Neural cell (in vitro differentiated cells): ENCODE results near the gene BRD8. TPM values are rescaled to one million over a fixed set of nuclear protein-coding genes. Genes with fewer than 3 reads are reported as not detected.

Source experiments
- H2AFZ ChIP-seq: fragments of 200-600, 300-800 bp; sonication (generic), shearing (Covaris generic); 2 replicates; pipeline ENCODE4 v1.6.0; 2014; ENCODE audit warnings: low read depth, mild to moderate bottlenecking, antibody characterized with exemption, low read length, moderate library complexity
- H3F3A ChIP-seq: fragments of 200-600 bp; shearing (Covaris generic); 2 replicates; pipeline ENCODE4 v1.6.1; 2016; ENCODE audit warnings: mild to moderate bottlenecking, moderate library complexity, mixed read lengths, antibody characterized with exemption, low read length; ENCODE audit not compliant: insufficient read depth, poor library complexity, severe bottlenecking
- H3K27ac ChIP-seq: fragments of 200-600, 300-800 bp; sonication (generic), shearing (Covaris generic); 2 replicates; pipeline ENCODE4 v1.5.1; 2014; ENCODE audit warnings: mild to moderate bottlenecking, low read length, moderate library complexity
- H3K27me3 ChIP-seq: fragments of 300-800, 200-600 bp; sonication (generic), shearing (Covaris generic); 2 replicates; pipeline ENCODE4 v1.6.0; 2014; ENCODE audit warnings: mild to moderate bottlenecking, low read depth, low read length, moderate library complexity; ENCODE audit not compliant: insufficient read depth
- H3K36me3 ChIP-seq: fragments of 300-800, 200-600 bp; sonication (generic), shearing (Covaris generic); 2 replicates; pipeline ENCODE4 v1.5.1; 2014; ENCODE audit warnings: mild to moderate bottlenecking, antibody characterized with exemption, low read length, moderate library complexity; ENCODE audit not compliant: insufficient read depth
- H3K4me2 ChIP-seq: fragments of 300-800, 200-600 bp; sonication (generic), shearing (Covaris generic); 2 replicates; pipeline ENCODE4 v1.6.0; 2014; ENCODE audit warnings: mild to moderate bottlenecking, low read length
- H3K4me3 ChIP-seq: fragments of 300-800, 200-600 bp; sonication (generic), shearing (Covaris generic); 2 replicates; pipeline ENCODE4 v1.5.1; 2014; ENCODE audit warnings: mild to moderate bottlenecking, low read length, moderate library complexity
- H3K79me2 ChIP-seq: fragments of 200-600 bp; shearing (Covaris generic); replicated peaks from 2 replicates; pipeline ENCODE4 v1.6.0; 2014; ENCODE audit warnings: mild to moderate bottlenecking, low read length, moderate library complexity; ENCODE audit not compliant: insufficient read depth
- H3K9ac ChIP-seq: fragments of 300-800, 200-600 bp; sonication (generic), shearing (Covaris generic); 2 replicates; pipeline ENCODE4 v1.6.1; 2016; ENCODE audit warnings: mild to moderate bottlenecking, low read length, mixed read lengths
- H3K9me2 ChIP-seq: fragments of 200-600 bp; shearing (Covaris generic); 2 replicates; pipeline ENCODE4 v1.6.1; 2016; ENCODE audit warnings: mild to moderate bottlenecking, low read length, mixed read lengths; ENCODE audit not compliant: insufficient read depth
- H3K9me3 ChIP-seq: fragments of 200-600, 300-800 bp; sonication (generic), shearing (Covaris generic); 2 replicates; pipeline ENCODE4 v1.6.1; 2016; ENCODE audit warnings: mild to moderate bottlenecking, mixed run types, low read length, moderate library complexity, mixed read lengths
- H4K20me1 ChIP-seq: fragments of 200-600 bp; shearing (Covaris generic); 2 replicates; pipeline ENCODE4 v1.6.1; 2016; ENCODE audit warnings: mild to moderate bottlenecking, mixed run types; ENCODE audit not compliant: insufficient read depth
- EP300 ChIP-seq: fragments of 450-650 bp; conservative IDR thresholded peaks from 2 replicates; pipeline ENCODE4 v1.6.1; 2014; ENCODE audit warnings: antibody characterized with exemption, mild to moderate bottlenecking, moderate library complexity; ENCODE audit not compliant: poor library complexity, severe bottlenecking
- EZH2 ChIP-seq: fragments of 200-600, 300-800 bp; shearing (Covaris generic), sonication (generic); IDR thresholded peaks from 2 replicates; pipeline ENCODE4 v1.6.1; 2014; ENCODE audit warnings: antibody characterized with exemption, low read length, borderline replicate concordance, mild to moderate bottlenecking; ENCODE audit not compliant: insufficient read depth, poor library complexity, severe bottlenecking
- MXI1 ChIP-seq: fragments of 450-650 bp; conservative IDR thresholded peaks from 2 replicates; pipeline ENCODE4 v1.6.1; 2014; ENCODE audit warnings: antibody characterized with exemption, mild to moderate bottlenecking; ENCODE audit not compliant: poor library complexity, severe bottlenecking
- POLR2AphosphoS5 ChIP-seq: IDR thresholded peaks from 2 replicates; pipeline ENCODE4 v1.6.1; 2012
- RAD21 ChIP-seq: fragments of 450-650 bp; conservative IDR thresholded peaks from 2 replicates; pipeline ENCODE4 v1.6.1; 2014; ENCODE audit warnings: antibody characterized with exemption, mild to moderate bottlenecking, moderate library complexity
- SMC3 ChIP-seq: fragments of 450-650 bp; conservative IDR thresholded peaks from 2 replicates; pipeline ENCODE4 v1.6.1; 2014; ENCODE audit warnings: antibody characterized with exemption, mild to moderate bottlenecking, moderate library complexity; ENCODE audit not compliant: poor library complexity
- TAF1 ChIP-seq: IDR thresholded peaks from 2 replicates; pipeline ENCODE4 v1.6.1; 2012; ENCODE audit warnings: low read depth
- polyA plus RNA-seq: library from polyadenylated mRNA; depleted of rRNA; stranded (reverse); fragments of >200 nt; gene quantifications from 2 replicates; pipeline ENCODE4 v1.2.3, GENCODE V29; 2014
- small RNA-seq, 3 experiments: library from RNA; depleted of rRNA; stranded (forward); fragments of <200 nt; gene quantifications; one replicate each; pipeline ENCODE3, GENCODE V24; 2012
- TF ChIP-seq, protein P1 (sequence below): fragments of 450-650 bp; IDR thresholded peaks from 2 replicates; pipeline ENCODE4 v1.5.1; 2014; ENCODE audit warnings: antibody characterized with exemption, mild to moderate bottlenecking, moderate library complexity; ENCODE audit not compliant: poor library complexity, severe bottlenecking
- TF ChIP-seq, protein P2 (sequence below): IDR thresholded peaks from 2 replicates; pipeline ENCODE4 v1.6.1; 2012; ENCODE audit warnings: borderline replicate concordance

Gene BRD8
- polyA plus RNA-seq, 1 donor from 2014 or later = 96.1 TPM

DNA sequence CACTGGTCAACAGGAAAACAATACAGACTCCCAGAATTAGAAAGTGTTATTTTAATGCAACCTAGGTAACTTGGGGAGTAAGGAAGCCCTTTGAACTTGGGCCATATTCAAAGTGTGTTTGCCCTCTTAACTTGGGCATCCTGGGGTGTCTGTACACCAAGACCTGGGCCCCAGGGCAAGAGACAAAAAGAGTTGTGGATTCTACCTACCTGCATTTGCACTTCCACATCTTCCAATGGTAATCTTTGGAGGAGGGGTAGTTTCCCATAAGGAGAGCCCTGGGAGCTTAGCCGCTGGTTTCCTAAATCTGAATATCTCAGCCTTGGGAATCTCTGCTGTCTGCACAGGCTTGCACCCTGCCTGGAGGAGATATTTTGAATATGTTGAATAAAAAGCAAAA is 86.1 kb downstream of the BRD8 start:
- Histone ChIP-seq H3K79me2 (no peaks in the 10 kb centered on the region), H3K27ac (no peak overlapping the region), H3K9me3 (no peaks in the 10 kb centered on the region), H3F3A (no peaks in the 10 kb centered on the region), H3K36me3 (no peaks in the 10 kb centered on the region), H3K9me2 (no peaks in the 10 kb centered on the region), H3K4me2 (no peak overlapping the region), H3K27me3 (no peaks in the 10 kb centered on the region), H2AFZ (no peak overlapping the region), H4K20me1 (no peaks in the 10 kb centered on the region), H3K4me3 (no peak overlapping the region), H3K9ac (no peak overlapping the region)
- TF ChIP-seq MXI1 (no peak), TAF1 (no peak), POLR2AphosphoS5 (no peak), SMC3 (no peak)

DNA sequence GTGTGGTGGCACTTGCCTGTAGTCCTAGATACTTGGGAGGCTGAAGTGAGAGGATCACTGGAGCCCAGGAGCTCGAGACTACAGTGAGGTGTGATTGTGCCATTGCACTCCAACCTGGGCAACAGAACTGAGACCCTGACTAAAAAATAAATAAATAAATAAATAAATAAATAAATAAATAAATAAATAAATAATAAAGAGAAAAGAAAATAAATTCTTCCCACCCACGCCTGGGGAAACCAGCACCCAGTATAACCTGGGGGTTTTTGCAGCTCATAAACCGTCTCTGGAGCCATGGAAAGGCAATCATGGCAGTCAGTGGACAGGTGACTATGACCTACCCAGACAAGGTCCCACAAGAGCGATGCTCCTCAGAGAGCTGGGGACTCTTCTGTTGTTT is 86.7 kb downstream of the BRD8 start:
- no peaks in the 10 kb centered on the region for H3F3A ChIP-seq
- H3K27ac ChIP-seq = no peak overlapping the region
- H3K9me2 ChIP-seq = no peaks in the 10 kb centered on the region
- no peak overlapping the region for H2AFZ ChIP-seq
- H3K36me3 ChIP-seq = no peaks in the 10 kb centered on the region
- H4K20me1 ChIP-seq = no peaks in the 10 kb centered on the region
- H3K4me3 ChIP-seq = no peak overlapping the region
- H3K9me3 ChIP-seq = no peaks in the 10 kb centered on the region
- no peak for TF ChIP-seq SMC3
- TF ChIP-seq POLR2AphosphoS5 = no peak
- TF ChIP-seq EZH2 = no peak
- TF ChIP-seq RAD21 = no peak
- TF ChIP-seq, protein P1, sequence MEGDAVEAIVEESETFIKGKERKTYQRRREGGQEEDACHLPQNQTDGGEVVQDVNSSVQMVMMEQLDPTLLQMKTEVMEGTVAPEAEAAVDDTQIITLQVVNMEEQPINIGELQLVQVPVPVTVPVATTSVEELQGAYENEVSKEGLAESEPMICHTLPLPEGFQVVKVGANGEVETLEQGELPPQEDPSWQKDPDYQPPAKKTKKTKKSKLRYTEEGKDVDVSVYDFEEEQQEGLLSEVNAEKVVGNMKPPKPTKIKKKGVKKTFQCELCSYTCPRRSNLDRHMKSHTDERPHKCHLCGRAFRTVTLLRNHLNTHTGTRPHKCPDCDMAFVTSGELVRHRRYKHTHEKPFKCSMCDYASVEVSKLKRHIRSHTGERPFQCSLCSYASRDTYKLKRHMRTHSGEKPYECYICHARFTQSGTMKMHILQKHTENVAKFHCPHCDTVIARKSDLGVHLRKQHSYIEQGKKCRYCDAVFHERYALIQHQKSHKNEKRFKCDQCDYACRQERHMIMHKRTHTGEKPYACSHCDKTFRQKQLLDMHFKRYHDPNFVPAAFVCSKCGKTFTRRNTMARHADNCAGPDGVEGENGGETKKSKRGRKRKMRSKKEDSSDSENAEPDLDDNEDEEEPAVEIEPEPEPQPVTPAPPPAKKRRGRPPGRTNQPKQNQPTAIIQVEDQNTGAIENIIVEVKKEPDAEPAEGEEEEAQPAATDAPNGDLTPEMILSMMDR = no peak
- TF ChIP-seq, protein P2, sequence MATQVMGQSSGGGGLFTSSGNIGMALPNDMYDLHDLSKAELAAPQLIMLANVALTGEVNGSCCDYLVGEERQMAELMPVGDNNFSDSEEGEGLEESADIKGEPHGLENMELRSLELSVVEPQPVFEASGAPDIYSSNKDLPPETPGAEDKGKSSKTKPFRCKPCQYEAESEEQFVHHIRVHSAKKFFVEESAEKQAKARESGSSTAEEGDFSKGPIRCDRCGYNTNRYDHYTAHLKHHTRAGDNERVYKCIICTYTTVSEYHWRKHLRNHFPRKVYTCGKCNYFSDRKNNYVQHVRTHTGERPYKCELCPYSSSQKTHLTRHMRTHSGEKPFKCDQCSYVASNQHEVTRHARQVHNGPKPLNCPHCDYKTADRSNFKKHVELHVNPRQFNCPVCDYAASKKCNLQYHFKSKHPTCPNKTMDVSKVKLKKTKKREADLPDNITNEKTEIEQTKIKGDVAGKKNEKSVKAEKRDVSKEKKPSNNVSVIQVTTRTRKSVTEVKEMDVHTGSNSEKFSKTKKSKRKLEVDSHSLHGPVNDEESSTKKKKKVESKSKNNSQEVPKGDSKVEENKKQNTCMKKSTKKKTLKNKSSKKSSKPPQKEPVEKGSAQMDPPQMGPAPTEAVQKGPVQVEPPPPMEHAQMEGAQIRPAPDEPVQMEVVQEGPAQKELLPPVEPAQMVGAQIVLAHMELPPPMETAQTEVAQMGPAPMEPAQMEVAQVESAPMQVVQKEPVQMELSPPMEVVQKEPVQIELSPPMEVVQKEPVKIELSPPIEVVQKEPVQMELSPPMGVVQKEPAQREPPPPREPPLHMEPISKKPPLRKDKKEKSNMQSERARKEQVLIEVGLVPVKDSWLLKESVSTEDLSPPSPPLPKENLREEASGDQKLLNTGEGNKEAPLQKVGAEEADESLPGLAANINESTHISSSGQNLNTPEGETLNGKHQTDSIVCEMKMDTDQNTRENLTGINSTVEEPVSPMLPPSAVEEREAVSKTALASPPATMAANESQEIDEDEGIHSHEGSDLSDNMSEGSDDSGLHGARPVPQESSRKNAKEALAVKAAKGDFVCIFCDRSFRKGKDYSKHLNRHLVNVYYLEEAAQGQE = no peak
- TF ChIP-seq EP300 = no peak
- TF ChIP-seq TAF1 = no peak
- TF ChIP-seq MXI1 = no peak
- H3K9ac ChIP-seq = no peak overlapping the region
- H3K79me2 ChIP-seq = no peaks in the 10 kb centered on the region
- no peaks in the 10 kb centered on the region for H3K27me3 ChIP-seq
- H3K4me2 ChIP-seq = no peak overlapping the region

Small RNA genes lying within 50 kb of the gene (small RNA-seq; reads per million reads assigned to genes)
- gene RNU6-460P (0 reads per million in 3 experiments), gene RNU6-888P (0.20 to 5.2 (median 0.35) reads per million in 3 experiments)

Other genes with a start within 250 kb of the BRD8 start
- 51.9 and 61.6 TPM in 2 replicates for gene FAM13B, start 145.6 kb downstream of the BRD8 start, polyA plus RNA-seq
- 0.26 and 0.60 TPM in 2 replicates for gene WNT8A, start 94.6 kb downstream of the BRD8 start, polyA plus RNA-seq
- gene NME5, start 39.2 kb downstream of the BRD8 start, polyA plus RNA-seq = 12.8 and 17.0 TPM in 2 replicates
- gene KIF20A, start 482 bp upstream of the BRD8 start, polyA plus RNA-seq = 1.9 and 2.1 TPM in 2 replicates
- 40.8 and 52.9 TPM in 2 replicates for gene CDC23, start 34.7 kb upstream of the BRD8 start, polyA plus RNA-seq
- gene GFRA3, start 96.0 kb upstream of the BRD8 start, polyA plus RNA-seq = not detected in 2 replicates
- 0.71 and 1.3 TPM in 2 replicates for gene CDC25C, start 153.2 kb upstream of the BRD8 start, polyA plus RNA-seq
- gene FAM53C, start 159.6 kb upstream of the BRD8 start, polyA plus RNA-seq = 44.2 and 52.1 TPM in 2 replicates
- gene KDM3B, start 174.1 kb upstream of the BRD8 start, polyA plus RNA-seq = 58.7 and 60.9 TPM in 2 replicates